H1 (cell line): Measurements from ENCODE around the gene TUBE1. TPM values are rescaled to one million over a fixed set of nuclear protein-coding genes. Genes with fewer than 3 reads are reported as not detected.

Experiments used
- CTCF ChIA-PET: fragments of 300-600 bp; sonication (Branson Sonifier 250); formaldehyde crosslinking; loops from one replicate; lab custom pipeline; 2021; ENCODE audit not compliant: partially characterized antibody; lab: Charles Lee
- POLR2A ChIA-PET: fragments of 300-600 bp; sonication (Branson Sonifier 250); formaldehyde crosslinking; loops from one replicate; lab custom pipeline; 2021; ENCODE audit warnings: inconsistent platforms; ENCODE audit not compliant: partially characterized antibody; lab: Charles Lee
- DNase-seq, 2 experiments: peaks; one replicate each; pipeline versions ENCODE4 v3.0.0 to v3.0.0-alpha.2; 2010 to 2022; ENCODE audit warnings: low spot score in 2 of 2, low read depth in 1 of 2, mixed read lengths in 1 of 2
- FAIRE-seq: peaks from 2 replicates; lab custom pipeline; 2011; peaks lifted over from hg19 to GRCh38; lab: Jason Lieb, UNC
- H2AFZ ChIP-seq: 2 replicates; pipeline ENCODE4 v1.8.1; 2012; ENCODE audit warnings: low read length, inconsistent platforms
- H2AK5ac ChIP-seq: 2 replicates; pipeline ENCODE4 v1.6.1; 2013; ENCODE audit warnings: low read depth, low read length
- H2BK120ac ChIP-seq: replicated peaks from 2 replicates; pipeline ENCODE3; 2013; ENCODE audit warnings: low read depth, low read length, inconsistent platforms
- H2BK12ac ChIP-seq: 2 replicates; pipeline ENCODE4 v1.6.1; 2013; ENCODE audit warnings: low read depth, low read length
- H2BK15ac ChIP-seq: 2 replicates; pipeline ENCODE4 v1.6.1; 2013; ENCODE audit warnings: low read length
- H2BK20ac ChIP-seq: 2 replicates; pipeline ENCODE4 v1.6.1; 2013; ENCODE audit warnings: low read length
- H2BK5ac ChIP-seq: 2 replicates; pipeline ENCODE4 v1.6.1; 2013; ENCODE audit warnings: low read depth, low read length
- H3K14ac ChIP-seq: 2 replicates; pipeline ENCODE4 v1.6.1; 2013; ENCODE audit warnings: inconsistent platforms; ENCODE audit not compliant: insufficient read length
- H3K18ac ChIP-seq: 2 replicates; pipeline ENCODE4 v1.6.1; 2013; ENCODE audit warnings: low read length; ENCODE audit errors: extremely low read depth
- H3K23ac ChIP-seq: 2 replicates; pipeline ENCODE4 v1.6.1; 2013; ENCODE audit warnings: inconsistent platforms; ENCODE audit not compliant: insufficient read length
- H3K23me2 ChIP-seq: 2 replicates; pipeline ENCODE4 v1.6.1; 2013; ENCODE audit warnings: low read depth, low read length
- H3K27ac ChIP-seq: 2 replicates; pipeline ENCODE4 v1.6.1; 2011; ENCODE audit warnings: low read depth, low read length, inconsistent platforms
- H3K27me3 ChIP-seq, 4 experiments: replicated peaks in 1 of 4; 1 replicate in 1 of 4; 2 replicates in 3 of 4; pipeline versions ENCODE4 v1.6.1 to v1.8.1; 2011 to 2013; ENCODE audit warnings: low read length in 3 of 4, mild to moderate bottlenecking in 3 of 4, inconsistent platforms in 2 of 4, mixed read lengths in 2 of 4, moderate library complexity in 1 of 4; ENCODE audit not compliant: control insufficient read depth in 3 of 4, insufficient read depth in 3 of 4; ENCODE audit errors: extremely low read depth in 1 of 4
- H3K36me3 ChIP-seq, 4 experiments: 2 replicates each; pipeline versions ENCODE4 v1.6.1 to v1.8.1; 2011 to 2013; ENCODE audit warnings: mild to moderate bottlenecking in 4 of 4, low read length in 3 of 4, moderate library complexity in 2 of 4, control low read depth in 1 of 4, inconsistent platforms in 1 of 4; ENCODE audit not compliant: insufficient read depth in 4 of 4, control insufficient read depth in 2 of 4
- H3K4ac ChIP-seq: replicated peaks from 2 replicates; pipeline ENCODE3; 2013; ENCODE audit warnings: low read length, low read depth, mixed read lengths, inconsistent platforms; ENCODE audit not compliant: insufficient read length
- H3K4me1 ChIP-seq, 4 experiments: replicated peaks in 1 of 4; 1 replicate in 1 of 4; 2 replicates in 3 of 4; pipeline versions ENCODE4 v1.6.1 to v1.8.1; 2011 to 2013; ENCODE audit warnings: low read length in 3 of 4, inconsistent platforms in 2 of 4, mixed read lengths in 1 of 4; ENCODE audit not compliant: insufficient read depth in 4 of 4, control insufficient read depth in 3 of 4
- H3K4me2 ChIP-seq, 2 experiments: 2 replicates each; pipeline versions ENCODE4 v1.6.1 to v1.8.1; 2011 to 2013; ENCODE audit warnings: low read depth in 2 of 2, low read length in 2 of 2, control low read depth in 1 of 2, inconsistent platforms in 1 of 2, mild to moderate bottlenecking in 1 of 2; ENCODE audit not compliant: insufficient read depth in 1 of 2
- H3K4me3 ChIP-seq, 4 experiments: fragments of 200-600, 300-600 bp in 1 of 4; sonication (generic), shearing (Covaris generic), sonication (Bioruptor Twin) in 1 of 4; 2 replicates each; pipeline versions ENCODE4 v1.5.1 to v1.8.1; 2011 to 2016; ENCODE audit warnings: low read length in 4 of 4, low read depth in 3 of 4, control low read depth in 2 of 4, inconsistent platforms in 2 of 4, mild to moderate bottlenecking in 2 of 4, mixed read lengths in 1 of 4, moderate library complexity in 1 of 4; ENCODE audit not compliant: insufficient read depth in 2 of 4; ENCODE audit errors: extremely low read depth in 1 of 4
- H3K56ac ChIP-seq: replicated peaks from 2 replicates; pipeline ENCODE3; 2013; ENCODE audit warnings: low read depth, mild to moderate bottlenecking, mixed read lengths, low read length, inconsistent platforms; ENCODE audit not compliant: insufficient read length
- H3K79me1 ChIP-seq: 2 replicates; pipeline ENCODE4 v1.6.1; 2013; ENCODE audit warnings: low read depth, low read length, control low read depth
- H3K79me2 ChIP-seq, 2 experiments: 2 replicates each; pipeline versions ENCODE4 v1.6.1 to v1.8.1; 2012 to 2013; ENCODE audit warnings: low read length in 2 of 2, mild to moderate bottlenecking in 2 of 2, inconsistent platforms in 1 of 2; ENCODE audit not compliant: insufficient read depth in 2 of 2, control insufficient read depth in 1 of 2
- H3K9ac ChIP-seq, 4 experiments: replicated peaks in 1 of 4; 1 replicate in 1 of 4; 2 replicates in 3 of 4; pipeline versions ENCODE4 v1.6.1 to v1.8.1; 2011 to 2013; ENCODE audit warnings: low read depth in 3 of 4, low read length in 3 of 4, control low read depth in 2 of 4, mild to moderate bottlenecking in 2 of 4, moderate library complexity in 2 of 4, inconsistent platforms in 1 of 4; ENCODE audit errors: extremely low read depth in 1 of 4
- H3K9me3 ChIP-seq, 2 experiments: 2 replicates each; pipeline versions ENCODE4 v1.6.1 to v1.8.1; 2012 to 2013; ENCODE audit warnings: mild to moderate bottlenecking in 2 of 2, moderate library complexity in 2 of 2, control low read depth in 1 of 2, inconsistent platforms in 1 of 2, low read depth in 1 of 2, low read length in 1 of 2, mixed read lengths in 1 of 2; ENCODE audit not compliant: insufficient read depth in 2 of 2
- H4K20me1 ChIP-seq, 2 experiments: replicated peaks in 1 of 2; 2 replicates each; pipeline versions ENCODE3 to v1.8.1; 2011 to 2013; ENCODE audit warnings: inconsistent platforms in 2 of 2, low read length in 2 of 2, mild to moderate bottlenecking in 1 of 2; ENCODE audit not compliant: insufficient read depth in 2 of 2, control insufficient read depth in 1 of 2
- H4K5ac ChIP-seq: 2 replicates; pipeline ENCODE4 v1.6.1; 2013; ENCODE audit warnings: low read length, low read depth, mixed read lengths, inconsistent platforms; ENCODE audit not compliant: insufficient read length
- H4K8ac ChIP-seq: 2 replicates; pipeline ENCODE4 v1.8.0; 2013; ENCODE audit warnings: mild to moderate bottlenecking, moderate library complexity, low read length, inconsistent platforms; ENCODE audit not compliant: insufficient read depth; ENCODE audit errors: extremely low read depth
- H4K91ac ChIP-seq: replicated peaks from 2 replicates; pipeline ENCODE3; 2013; ENCODE audit warnings: low read length, mixed read lengths, inconsistent platforms; ENCODE audit not compliant: insufficient read length
- BCL11A ChIP-seq, 2 experiments: IDR thresholded peaks; one replicate each; pipeline ENCODE4 v1.6.1; 2011; ENCODE audit warnings: low read depth in 2 of 2, low read length in 2 of 2, mild to moderate bottlenecking in 2 of 2
- CBX8 ChIP-seq: fragments of 300-800, 300-1000 bp; sonication (generic); IDR thresholded peaks from 2 replicates; pipeline ENCODE4 v1.7.1; 2016; ENCODE audit warnings: low read depth, low read length, borderline replicate concordance
- CEBPB ChIP-seq: IDR thresholded peaks from 2 replicates; pipeline ENCODE4 v1.6.1; 2012; ENCODE audit warnings: low read depth, low read length
- CHD2 ChIP-seq: IDR thresholded peaks from 2 replicates; pipeline ENCODE4 v1.6.1; 2012; ENCODE audit warnings: low read length, improper control_type of control experiment
- HDAC2 ChIP-seq, 2 experiments: fragments of 300-600 bp in 1 of 2; sonication (generic) in 1 of 2; IDR thresholded peaks; 2 replicates each; pipeline ENCODE4 v1.6.1; 2011 to 2012; ENCODE audit warnings: low read depth in 2 of 2, low read length in 2 of 2, mild to moderate bottlenecking in 2 of 2, moderate library complexity in 2 of 2, borderline replicate concordance in 1 of 2, inconsistent platforms in 1 of 2
- NANOG ChIP-seq: IDR thresholded peaks from 2 replicates; pipeline ENCODE4 v1.6.1; 2011; ENCODE audit warnings: low read length, low read depth, mild to moderate bottlenecking, inconsistent platforms; ENCODE audit not compliant: insufficient read depth, poor library complexity, severe bottlenecking
- NRF1 ChIP-seq: IDR thresholded peaks from 2 replicates; pipeline ENCODE4 v1.6.1; 2011; ENCODE audit warnings: mild to moderate bottlenecking, low read depth, low read length, improper control_type of control experiment
- PHF8 ChIP-seq: fragments of 200-600 bp; sonication (generic); conservative IDR thresholded peaks from 2 replicates; pipeline ENCODE4 v1.7.1; 2012; ENCODE audit warnings: low read depth, mild to moderate bottlenecking, inconsistent platforms, low read length, moderate library complexity
- SAP30 ChIP-seq: fragments of 300-600 bp; sonication (generic); IDR thresholded peaks from 2 replicates; pipeline ENCODE4 v1.7.1; 2012; ENCODE audit warnings: low read length, moderate library complexity, mild to moderate bottlenecking, inconsistent platforms; ENCODE audit not compliant: insufficient read depth, insufficient replicate concordance
- SIX5 ChIP-seq: IDR thresholded peaks from 2 replicates; pipeline ENCODE4 v1.6.1; 2011; ENCODE audit warnings: mild to moderate bottlenecking, low read depth, low read length
- SP2 ChIP-seq: IDR thresholded peaks from 2 replicates; pipeline ENCODE4 v1.6.1; 2012; ENCODE audit warnings: mild to moderate bottlenecking, low read length, inconsistent platforms
- USF2 ChIP-seq: IDR thresholded peaks from 2 replicates; pipeline ENCODE4 v1.6.1; 2011; ENCODE audit warnings: low read length, improper control_type of control experiment
- WGBS, 2 experiments: shearing (Covaris generic) in 1 of 2; methylation state at CpG; one replicate each; pipeline versions ENCODE4 v1.1.6 to v1.1.7; 2013 to 2015; ENCODE audit warnings: low lambda C conversion rate in 2 of 2, mixed read lengths in 2 of 2, inconsistent platforms in 1 of 2, low coverage in 1 of 2, missing lambda C conversion rate in 1 of 2; ENCODE audit not compliant: insufficient replicate concordance in 2 of 2, insufficient coverage in 1 of 2, insufficient read length in 1 of 2; ENCODE audit errors: extremely low coverage in 1 of 2, missing lambda C conversion rate in 1 of 2; 5-methylcytosine and 5-hydroxymethylcytosine counted together
- polyA plus RNA-seq, 7 experiments: library from polyadenylated mRNA; depleted of rRNA in 3 of 7; stranded (reverse) in 5 of 7; unstranded in 2 of 7; fragments of >200 nt in 5 of 7; fragments of 200-250 nt in 2 of 7; gene quantifications; 1 replicate in 5 of 7; 2 replicates in 1 of 7; 4 replicates in 1 of 7; pipeline versions ENCODE4 v1.2.1 to v1.2.3, GENCODE V29; 2011 to 2013; ENCODE audit warnings: missing spikeins in 2 of 7, mixed read lengths in 2 of 7
- total RNA-seq: library from RNA; stranded (reverse); fragmentation: NEBNext Ultra II Directional; extraction: Animal tissue kit (Norgen Biotek cat#: 25700); gene quantifications from 2 replicates; pipeline ENCODE4 v1.2.1, GENCODE V29; 2021

The TUBE1 gene
- total and polyA plus RNA-seq, 2 of the 8 experiments (the other 6 are each of a cell fraction or from before 2014, with no cell fraction given), result 8.0 to 15.9 TPM

- Histone ChIP-seq H3K23ac (no peak overlapping the region), H3K4me2 (no peak overlapping the region), H3K4ac (no peak overlapping the region), H2BK15ac (no peak overlapping the region), H3K23me2 (no peaks in the 10 kb centered on the region), H3K27ac (no peak overlapping the region), H3K4me3 (no peak overlapping the region), H4K91ac (no peak overlapping the region), H3K14ac (no peak overlapping the region), H2BK12ac (no peak overlapping the region), H2BK20ac (no peak overlapping the region), H2BK5ac (no peak overlapping the region), H3K79me1 (no peaks in the 10 kb centered on the region), H3K18ac (no peak overlapping the region), H3K9ac (no peak overlapping the region), H3K9me3 (no peaks in the 10 kb centered on the region; a peak in 1 of 4 replicates), H3K4me1 (no peaks in the 10 kb centered on the region), H4K8ac (no peak overlapping the region), H4K5ac (no peak overlapping the region), H4K20me1 (no peaks in the 10 kb centered on the region), H3K56ac (no peak overlapping the region), H3K36me3 (no peaks in the 10 kb centered on the region), H3K79me2 (no peaks in the 10 kb centered on the region), H2AFZ (no peak overlapping the region), H3K27me3 (no peaks in the 10 kb centered on the region), H2AK5ac (no peak overlapping the region), H2BK120ac (no peak overlapping the region)
- no peak for FAIRE-seq
- TF ChIP-seq PHF8, result no peak
- TF ChIP-seq SAP30, result no peak
- TF ChIP-seq SP2, result no peak
- no peak for TF ChIP-seq USF2
- TF ChIP-seq CBX8, result no peak
- no peak for TF ChIP-seq SIX5
- TF ChIP-seq NANOG, result no peak
- no peak for TF ChIP-seq BCL11A (IDR thresholded peaks at IDR 0.05; ENCODE audit: low read depth in 2 of 2, low read length in 2 of 2)
- TF ChIP-seq CHD2, result no peak
- no peak for TF ChIP-seq HDAC2 (IDR thresholded peaks at IDR 0.05; ENCODE audit: borderline replicate concordance in 1 of 2, low read depth in 2 of 2, low read length in 2 of 2)
- TF ChIP-seq CEBPB, result no peak
- no peak for TF ChIP-seq NRF1
- CTCF ChIA-PET, result interaction anchor here (1.6 kb wide), 1 partner anchor 22 kb away, joined by 5 read pairs; the partner anchor contains the start of genes FAM229B and TUBE1
- 85% methylated on average over 9 of the region's 9 CpGs; no CpG with 5 or more reads in 1 of the 2 experiments for WGBS, 2 experiments
- POLR2A ChIA-PET, result no interaction called here
- no peak for DNase-seq
These were observed 22.0 kb upstream of the TUBE1 start for GRCh38 chr6:112109262-112109661.
